ENCODE measurements around the gene SNAPC1. TPM values are rescaled to one million over a fixed set of nuclear protein-coding genes. Genes with fewer than 3 reads are reported as not detected.

SNAPC1 gene
- polyA plus RNA-seq, 3 donors = 2.1 to 3.2 (median 2.9) TPM

DNA sequence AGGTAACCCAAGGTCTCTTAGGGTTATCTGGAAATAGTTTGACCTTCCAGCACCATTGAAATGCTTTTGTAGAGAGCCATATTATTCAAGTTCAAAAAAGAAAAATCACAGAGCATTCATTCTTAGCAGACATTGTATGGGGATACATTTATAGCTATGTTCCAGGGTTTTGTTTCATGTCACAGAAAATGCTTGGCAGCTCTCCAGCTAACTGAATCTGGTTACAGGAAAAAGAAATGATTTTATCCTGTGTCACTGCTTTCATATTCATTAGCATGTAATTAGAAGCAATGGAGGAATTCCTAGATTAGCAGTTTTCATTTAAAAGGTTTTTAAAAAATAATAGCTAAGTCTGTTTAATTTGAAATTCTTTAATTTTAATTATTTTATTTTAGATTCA, 78.9 kb downstream of the SNAPC1 start:
- intact Hi-C loops (cut with micrococcal nuclease) = no loop called here
- H3K27ac Mint-ChIP-seq = no peak overlapping the region
- H3K9ac ChIP-seq (ENCODE audit: insufficient read depth, low read length, poor library complexity, severe bottlenecking) = no peak overlapping the region
- H3K27ac ChIP-seq (ENCODE audit: low read depth in 1 of 2, low read length in 2 of 2) = no peak overlapping the region
- peaks cover 0 to 2% of the 10 kb centered on the region in 2 donors for H3K9me3 ChIP-seq (replicated peaks in 1 of 2; ENCODE audit: control insufficient read depth in 1 of 2, insufficient read depth in 1 of 2, low read length in 2 of 2)
- H4K20me1 ChIP-seq (ENCODE audit: insufficient read depth, low read length) = no peaks in the 10 kb centered on the region
- H3K4me1 ChIP-seq (ENCODE audit: control insufficient read depth in 1 of 2, insufficient read depth in 2 of 2, low read length in 2 of 2) = no peaks in the 10 kb centered on the region
- no peaks in the 10 kb centered on the region for H3K79me2 ChIP-seq (ENCODE audit: insufficient read depth, low read length)
- no peaks in the 10 kb centered on the region for H3K36me3 ChIP-seq (replicated peaks in 1 of 2; ENCODE audit: control insufficient read depth in 1 of 2, insufficient read depth in 2 of 2, low read length in 2 of 2)
- TF ChIP-seq, protein P1, sequence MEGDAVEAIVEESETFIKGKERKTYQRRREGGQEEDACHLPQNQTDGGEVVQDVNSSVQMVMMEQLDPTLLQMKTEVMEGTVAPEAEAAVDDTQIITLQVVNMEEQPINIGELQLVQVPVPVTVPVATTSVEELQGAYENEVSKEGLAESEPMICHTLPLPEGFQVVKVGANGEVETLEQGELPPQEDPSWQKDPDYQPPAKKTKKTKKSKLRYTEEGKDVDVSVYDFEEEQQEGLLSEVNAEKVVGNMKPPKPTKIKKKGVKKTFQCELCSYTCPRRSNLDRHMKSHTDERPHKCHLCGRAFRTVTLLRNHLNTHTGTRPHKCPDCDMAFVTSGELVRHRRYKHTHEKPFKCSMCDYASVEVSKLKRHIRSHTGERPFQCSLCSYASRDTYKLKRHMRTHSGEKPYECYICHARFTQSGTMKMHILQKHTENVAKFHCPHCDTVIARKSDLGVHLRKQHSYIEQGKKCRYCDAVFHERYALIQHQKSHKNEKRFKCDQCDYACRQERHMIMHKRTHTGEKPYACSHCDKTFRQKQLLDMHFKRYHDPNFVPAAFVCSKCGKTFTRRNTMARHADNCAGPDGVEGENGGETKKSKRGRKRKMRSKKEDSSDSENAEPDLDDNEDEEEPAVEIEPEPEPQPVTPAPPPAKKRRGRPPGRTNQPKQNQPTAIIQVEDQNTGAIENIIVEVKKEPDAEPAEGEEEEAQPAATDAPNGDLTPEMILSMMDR (IDR thresholded peaks at IDR 0.05) = no peak
- no peak overlapping the region for H3K4me3 ChIP-seq (replicated peaks in 1 of 3; ENCODE audit: low read depth in 2 of 3, low read length in 3 of 3)
- no peak for DNase-seq
- no peaks in the 10 kb centered on the region for H3K4me1 Mint-ChIP-seq
- peaks cover 0 to 8% of the 10 kb centered on the region in 2 donors for H3K27me3 ChIP-seq (ENCODE audit: control insufficient read depth in 2 of 2, insufficient read depth in 2 of 2, low read length in 2 of 2)
- peaks cover 0 to 9% (median 4%) of the 10 kb centered on the region in 7 donors for H3K9me3 Mint-ChIP-seq
- no peaks in the 10 kb centered on the region for H3K36me3 Mint-ChIP-seq
- no peak overlapping the region for H3K4me2 ChIP-seq (replicated peaks; ENCODE audit: extremely low read depth, low read length, poor library complexity, severe bottlenecking)
- peaks cover 6 to 9% (median 7%) of the 10 kb centered on the region in 3 donors for H3K27me3 Mint-ChIP-seq (ENCODE audit: low read depth in 3 of 3)
- H2AFZ ChIP-seq (ENCODE audit: insufficient read depth, low read depth, low read length, poor library complexity, severe bottlenecking) = no peak overlapping the region
- no peak overlapping the region for H3K4me3 Mint-ChIP-seq

Other genes with a start within 250 kb of the SNAPC1 start
- 100 to 1,000 TPM in 2 of 3 donors, 10 to 100 TPM in 1; 79.0 to 137 (median 137) TPM for gene HIF1A, start 66.9 kb upstream of the SNAPC1 start, polyA plus RNA-seq
- not detected for gene SYT16, start 50.3 kb downstream of the SNAPC1 start, polyA plus RNA-seq

Measured in CD14-positive monocyte (primary cell).